Fibroblast of skin of right biceps (primary cell): ENCODE measurements around the gene ACSM6.

Experiments used
- DNase-seq: peaks from one replicate; pipeline ENCODE4 v3.0.0-alpha.2; 2013

Gene ACSM6

DNA sequence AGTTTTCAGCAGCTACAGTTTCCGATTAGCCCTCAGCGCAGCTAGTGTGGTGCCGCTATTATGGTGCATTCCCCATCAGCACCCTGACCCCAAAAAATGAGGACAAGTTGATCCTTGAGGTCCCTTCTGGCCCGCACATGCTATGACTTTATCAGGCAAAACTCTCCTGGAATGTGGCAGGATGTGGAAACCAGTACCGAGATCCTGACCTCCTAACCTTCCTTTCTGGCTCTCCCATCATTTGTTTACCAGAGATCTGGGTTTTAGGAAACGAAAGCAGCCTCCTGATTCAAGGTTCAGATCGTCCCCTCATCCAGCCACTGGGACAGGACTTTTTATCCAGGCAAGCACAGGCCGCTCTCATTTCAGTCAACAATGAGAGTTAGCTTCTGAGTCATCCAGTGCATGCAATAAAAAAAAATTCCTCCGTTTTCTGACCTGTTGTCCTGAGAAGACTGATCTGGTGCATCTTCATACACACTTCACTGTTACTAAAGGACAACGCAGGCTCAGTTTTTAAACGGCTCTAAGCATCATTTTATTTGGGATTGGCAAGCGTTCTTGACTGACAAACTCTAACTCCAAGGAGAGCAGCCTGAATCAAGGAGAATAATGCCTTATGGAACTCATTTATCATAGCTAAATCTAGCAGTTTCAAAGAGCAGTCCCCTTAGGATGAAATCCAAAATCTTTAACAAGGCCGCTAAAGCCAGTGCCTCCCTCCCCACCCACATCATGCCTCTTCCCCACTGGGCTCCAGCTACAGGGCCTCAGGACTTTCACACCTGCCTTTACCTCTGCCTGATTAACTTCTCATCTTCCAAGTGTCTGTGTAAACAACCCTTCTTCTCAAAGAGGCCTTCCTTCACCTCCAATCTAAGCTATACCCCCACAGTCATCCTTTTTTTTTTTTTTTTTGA, 79.6 kb downstream of the ACSM6 start:
- peak; percentile 79 for DNase-seq

DNA sequence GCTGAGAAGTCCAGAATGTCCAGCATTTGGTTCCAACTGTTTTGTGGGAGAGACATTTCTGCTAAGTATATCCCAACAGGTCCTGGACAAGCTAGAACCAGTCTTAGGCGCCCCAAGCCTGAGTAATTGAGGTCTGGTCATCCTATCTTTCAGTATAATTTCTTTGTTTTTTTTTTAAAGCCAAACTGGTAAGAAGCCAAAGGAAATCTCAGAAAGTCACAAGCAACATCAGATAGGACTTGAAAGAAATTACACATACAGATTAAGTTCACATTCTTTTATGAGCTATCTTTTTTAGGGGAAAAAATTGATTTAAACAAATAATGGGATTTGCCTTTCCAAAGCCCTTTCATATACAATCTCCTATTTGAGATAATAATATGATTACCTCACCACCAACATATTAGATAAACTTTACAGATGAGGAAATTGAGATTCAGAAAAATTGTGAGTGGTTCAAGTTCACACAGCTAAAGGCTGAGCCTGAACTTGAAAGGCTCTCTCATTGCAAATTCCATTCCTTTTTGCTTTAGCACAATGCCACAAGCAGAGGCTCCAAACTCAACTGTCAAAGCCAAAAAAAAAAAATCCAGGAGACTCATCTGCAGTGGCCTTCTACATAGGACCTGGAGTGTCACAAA, 81.8 kb downstream of the ACSM6 start:
- DNase-seq: peak; percentile 52

DNA sequence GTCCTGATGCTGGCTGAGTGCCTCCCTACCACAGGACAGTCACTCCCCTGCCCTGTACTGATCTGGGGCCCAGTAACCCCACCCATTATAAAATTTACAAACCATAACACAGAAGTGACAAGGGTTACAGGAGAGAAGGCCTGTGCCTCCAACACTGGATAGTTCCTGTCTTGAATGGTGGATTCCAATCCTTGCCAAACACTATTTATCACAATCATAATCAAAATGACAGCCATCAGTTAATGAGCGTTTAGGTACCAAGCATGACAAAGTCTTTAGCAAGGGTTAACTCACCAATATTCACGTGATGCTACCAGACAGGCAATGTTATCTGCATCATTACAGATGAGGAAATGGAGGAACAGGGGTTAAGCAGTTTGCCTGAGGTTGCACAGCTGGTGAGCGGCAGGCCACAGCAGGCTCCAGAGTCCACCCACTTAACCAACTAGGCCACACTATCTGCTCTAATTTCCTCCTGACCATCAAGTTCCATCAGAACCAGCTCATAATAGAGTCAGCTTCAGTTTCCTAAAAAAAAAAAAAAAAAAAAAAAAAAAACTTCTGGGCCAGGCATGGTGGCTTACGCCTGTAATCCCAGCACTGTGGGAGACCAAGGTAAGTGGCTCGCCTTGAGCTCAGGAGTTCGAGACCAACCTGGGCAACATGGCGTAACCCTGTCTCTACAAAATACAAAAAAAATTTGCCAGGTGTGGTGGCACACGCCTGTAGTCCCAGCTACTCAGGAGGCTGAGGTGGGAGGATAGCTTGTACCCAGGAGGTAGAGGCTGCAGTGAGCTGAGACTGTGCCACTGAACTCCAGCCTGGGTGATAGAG, 82.5 kb downstream of the ACSM6 start:
- DNase-seq: no peak

DNA sequence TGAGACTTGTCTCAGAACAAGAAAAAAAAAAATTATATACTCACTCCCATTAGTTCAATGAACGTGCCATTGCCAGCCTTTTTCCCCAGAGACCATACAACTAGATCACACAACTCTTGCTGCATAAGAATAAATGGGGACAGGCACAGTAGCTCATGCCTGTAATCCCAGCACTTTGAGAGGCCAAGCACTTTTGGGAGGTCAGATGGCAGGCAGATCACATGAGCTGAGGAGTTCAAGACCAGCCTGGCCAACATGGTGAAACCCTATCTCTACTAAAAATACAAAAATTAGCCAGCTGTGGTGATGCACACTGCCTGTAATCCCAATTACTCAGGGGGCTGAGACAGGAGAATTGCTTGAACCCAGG, 83.1 kb downstream of the ACSM6 start:
- no peak for DNase-seq

DNA sequence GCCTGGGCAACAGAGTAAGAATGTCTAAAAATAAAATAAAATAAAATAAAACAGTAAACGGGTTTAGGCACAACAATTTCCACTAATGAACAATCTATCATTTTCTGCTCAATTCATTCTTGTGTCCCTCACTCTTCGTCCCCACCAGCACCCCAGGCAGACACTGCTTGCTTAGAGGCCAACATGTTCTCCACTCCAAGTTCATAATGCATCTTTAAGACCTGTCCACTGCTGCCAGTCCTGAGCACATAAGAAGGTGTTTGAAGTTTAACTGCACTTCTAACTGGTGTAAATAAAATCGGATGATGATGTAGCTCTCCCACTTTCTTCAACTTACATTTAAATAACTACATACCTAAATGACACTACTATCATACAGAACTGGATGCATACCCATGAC, 83.6 kb downstream of the ACSM6 start:
- no peak for DNase-seq
